Heart right ventricle (tissue), 16 donors: ENCODE measurements around the gene C4BPB. TPM values are rescaled to one million over a fixed set of nuclear protein-coding genes. Genes with fewer than 3 reads are reported as not detected.

Experiments
- ATAC-seq, 8 donors: fragments of 200-7000 bp; cut with Tn5 transposase; one replicate each; pipeline ENCODE4 v1.9.1; 2020; ENCODE audit warnings: mild to moderate bottlenecking in 8 of 8, moderate library complexity in 8 of 8, moderate number of reproducible peaks in 1 of 8
- DNase-seq, 2 donors: peaks; one replicate each; pipeline ENCODE4 v3.0.0-alpha.2; 2020
- H3K27ac ChIP-seq, 10 donors: fragments of 200-600 bp; sonication (generic) in 2 of 10; one replicate each; pipeline versions ENCODE4 v1.5.0 to v1.8.0; 2020 to 2022; ENCODE audit warnings: mild to moderate bottlenecking in 3 of 10
- H3K27me3 ChIP-seq, 7 donors: fragments of 200-600 bp; one replicate each; pipeline ENCODE4 v1.8.0; 2021 to 2022; ENCODE audit warnings: mild to moderate bottlenecking in 2 of 7
- H3K36me3 ChIP-seq, 9 donors: fragments of 200-600 bp; sonication (generic) in 1 of 9; one replicate each; pipeline versions ENCODE4 v1.5.0 to v1.8.0; 2020 to 2022; ENCODE audit warnings: mild to moderate bottlenecking in 2 of 9
- H3K4me1 ChIP-seq, 9 donors: fragments of 200-600 bp; sonication (generic) in 1 of 9; one replicate each; pipeline versions ENCODE4 v1.5.0 to v1.8.0; 2020 to 2022; ENCODE audit warnings: mild to moderate bottlenecking in 4 of 9
- H3K4me3 ChIP-seq, 10 donors: fragments of 200-600 bp; sonication (generic) in 2 of 10; one replicate each; pipeline versions ENCODE4 v1.5.0 to v1.8.0; 2020 to 2022; ENCODE audit warnings: mild to moderate bottlenecking in 7 of 10, moderate library complexity in 2 of 10
- H3K9me3 ChIP-seq, 11 donors: fragments of 200-600 bp in 10 of 11; sonication (generic) in 2 of 11; one replicate each; pipeline versions ENCODE4 v1.5.0 to v1.8.0; 2013 to 2022; ENCODE audit warnings: mild to moderate bottlenecking in 2 of 11, control low read depth in 1 of 11, moderate library complexity in 1 of 11
- WGBS, 2 donors: extraction: QIAGEN DNeasy Blood & Tissue Kit; methylation state at CpG; one replicate each; pipeline ENCODE4 v1.1.7; 2013; ENCODE audit warnings: inconsistent platforms in 1 of 2; 5-methylcytosine and 5-hydroxymethylcytosine counted together
- intact Hi-C, 10 donors: fragments of 100-400 bp; cut with DNase I; formaldehyde crosslinking; loops; one replicate each; pipeline versions ENCODE4 v1.11.1 to v1.14.2; 2022
- polyA plus RNA-seq, 2 donors: library from polyadenylated mRNA; stranded (reverse); fragments of 200-250 nt; gene quantifications; one replicate each; pipeline ENCODE4 v1.2.3, GENCODE V29; 2013
- total RNA-seq, 10 donors: library from RNA; stranded (reverse); fragmentation: NEBNext Ultra II Directional in 3 of 10; extraction: Animal tissue kit (Norgen Biotek cat#: 25700) in 3 of 10; gene quantifications; one replicate each; pipeline versions ENCODE4 v1.2.1 to v1.2.4, GENCODE V29; 2021 to 2023
- TF ChIP-seq, protein P1 (sequence below), 9 donors: fragments of 200-600 bp; sonication (generic) in 2 of 9; IDR thresholded peaks; one replicate each; pipeline versions ENCODE4 v1.5.0 to v1.8.0; 2021 to 2022; ENCODE audit warnings: antibody characterized with exemption in 9 of 9, mild to moderate bottlenecking in 5 of 9, moderate library complexity in 1 of 9
- donor health status: Arrhythmogenic right ventricular cardiomyopathy.
- donor health status: ischemic (EF 13 %, LVEDD 7.1; RV severe dilation, severe dysfunction).
- donor health status: healthy with polysubstance abuse.
- donor health status: DM: no; HTN: yes; CAD: no.
- donor health status: DM: no; HTN: no; CAD: no.
- donor health status: ischemic (EF 25% LVEDD 6.9; RV normal size, moderate dysfunction).
- donor health status: ischemic (EF 25% LVEDD 5.7; RV mildly dilated, moderate dysfunction).
- donor health status: healthy.
- donor health status: DM: yes; HTN: yes; CAD: no.
- donor health status: Ischemic cardiomyopathy.
- donor health status: ischemic (EF 35%, LVEDD 5.7; RV mildly dilated, moderate dysfunction).
- donor health status: nonischemic (EF 11% LVEDD 7.7; RV severe dilation, severe dysfunction).
- donor health status: DM: yes; HTN: yes; CAD: no.
- donor health status: PGD.
- donor health status: ischemic (EF 29% LVEDD 5.4; RV normal size, mild dysfunction).
- donor health status: nonischemic (EF 23%, LVEDD 6.1; RV moderate dilation, normal function).

Gene C4BPB
- total and polyA plus RNA-seq, 12 donors, result 0.06 to 1.7 (median 0.53) TPM; not detected in 8

DNA sequence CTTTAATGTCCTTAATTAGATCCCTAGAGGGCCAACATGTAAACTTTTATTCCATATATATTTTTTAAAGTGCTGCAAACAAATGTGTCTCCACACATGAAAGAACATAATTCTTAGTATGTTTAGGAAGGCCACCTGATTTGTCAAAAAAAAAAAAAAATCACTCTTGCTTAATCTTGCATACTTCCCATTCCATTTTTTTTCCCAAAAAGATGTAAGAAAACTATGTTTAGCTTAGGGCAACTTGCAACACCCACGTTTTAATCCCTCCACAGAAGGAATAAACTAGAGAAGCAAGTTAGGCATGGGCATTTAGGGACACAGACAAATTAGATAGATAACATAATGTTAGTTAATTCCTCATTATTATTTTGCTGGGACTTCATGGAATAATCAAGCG, 43.2 kb upstream of the C4BPB start:
- H3K4me3 ChIP-seq, result no peak overlapping the region
- 75 to 85% methylated on average over 2 of the region's 2 CpGs for WGBS, 2 donors
- intact Hi-C loops, result no loop called here
- H3K4me1 ChIP-seq, result peaks cover 2 to 66% (median 45%) of the 10 kb centered on the region in 9 donors
- H3K27ac ChIP-seq, result no peak overlapping the region
- no peaks in the 10 kb centered on the region for H3K9me3 ChIP-seq
- H3K36me3 ChIP-seq, result peaks cover 0 to 52% (median 9%) of the 10 kb centered on the region in 9 donors
- TF ChIP-seq, protein P1, sequence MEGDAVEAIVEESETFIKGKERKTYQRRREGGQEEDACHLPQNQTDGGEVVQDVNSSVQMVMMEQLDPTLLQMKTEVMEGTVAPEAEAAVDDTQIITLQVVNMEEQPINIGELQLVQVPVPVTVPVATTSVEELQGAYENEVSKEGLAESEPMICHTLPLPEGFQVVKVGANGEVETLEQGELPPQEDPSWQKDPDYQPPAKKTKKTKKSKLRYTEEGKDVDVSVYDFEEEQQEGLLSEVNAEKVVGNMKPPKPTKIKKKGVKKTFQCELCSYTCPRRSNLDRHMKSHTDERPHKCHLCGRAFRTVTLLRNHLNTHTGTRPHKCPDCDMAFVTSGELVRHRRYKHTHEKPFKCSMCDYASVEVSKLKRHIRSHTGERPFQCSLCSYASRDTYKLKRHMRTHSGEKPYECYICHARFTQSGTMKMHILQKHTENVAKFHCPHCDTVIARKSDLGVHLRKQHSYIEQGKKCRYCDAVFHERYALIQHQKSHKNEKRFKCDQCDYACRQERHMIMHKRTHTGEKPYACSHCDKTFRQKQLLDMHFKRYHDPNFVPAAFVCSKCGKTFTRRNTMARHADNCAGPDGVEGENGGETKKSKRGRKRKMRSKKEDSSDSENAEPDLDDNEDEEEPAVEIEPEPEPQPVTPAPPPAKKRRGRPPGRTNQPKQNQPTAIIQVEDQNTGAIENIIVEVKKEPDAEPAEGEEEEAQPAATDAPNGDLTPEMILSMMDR (IDR thresholded peaks at IDR 0.05), result no peak
- no peak for ATAC-seq
- H3K27me3 ChIP-seq, result no peaks in the 10 kb centered on the region
- DNase-seq, result no peak

DNA sequence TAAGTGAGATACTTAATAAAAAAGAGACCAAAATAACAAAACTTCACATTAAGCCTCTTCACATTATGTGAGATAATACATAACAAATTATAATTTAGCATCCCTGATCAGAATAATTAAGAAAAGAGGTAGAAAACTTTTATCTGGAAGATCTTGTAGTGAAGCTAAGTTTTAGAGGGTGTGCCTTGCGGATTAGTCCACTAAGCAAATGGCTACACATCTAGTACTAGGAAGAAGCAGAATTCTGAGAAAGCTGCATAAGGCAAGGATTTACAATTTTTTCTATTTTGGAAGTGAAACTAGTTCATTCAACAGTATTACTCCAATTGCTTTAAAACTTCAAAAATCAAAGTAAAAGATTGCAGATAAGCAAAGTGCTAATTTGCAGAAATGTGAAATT, 41.2 kb upstream of the C4BPB start:
- TF ChIP-seq, protein P1 (IDR thresholded peaks at IDR 0.05), result no peak
- no peak overlapping the region for H3K27ac ChIP-seq
- H3K27me3 ChIP-seq, result no peaks in the 10 kb centered on the region
- DNase-seq, result no peak
- H3K4me1 ChIP-seq, result peaks cover 8 to 77% (median 60%) of the 10 kb centered on the region in 9 donors
- 81 to 90% methylated on average over 1 of the region's 1 CpG for WGBS, 2 donors
- H3K9me3 ChIP-seq, result no peaks in the 10 kb centered on the region
- no peak for ATAC-seq
- peaks cover 0 to 52% (median 9%) of the 10 kb centered on the region in 9 donors for H3K36me3 ChIP-seq
- peak overlapping the region in 2 of 10 donors; percentile 5 to 10 for H3K4me3 ChIP-seq
- intact Hi-C loops, result no loop called here

- DNase-seq (no peak), ATAC-seq (no peak)
- peaks cover 8 to 79% (median 61%) of the 10 kb centered on the region in 9 donors for H3K4me1 ChIP-seq
- H3K36me3 ChIP-seq, result peaks cover 0 to 52% (median 9%) of the 10 kb centered on the region in 9 donors
- H3K9me3 ChIP-seq, result no peaks in the 10 kb centered on the region
- H3K27ac ChIP-seq, result no peak overlapping the region
- H3K4me3 ChIP-seq, result peak overlapping the region in 1 of 10 donors; percentile 10
- WGBS, 2 donors, result 70 to 74% methylated on average over 6 of the region's 6 CpGs
- no peaks in the 10 kb centered on the region for H3K27me3 ChIP-seq
- intact Hi-C loops, result no loop called here
- TF ChIP-seq, protein P1 (IDR thresholded peaks at IDR 0.05), result no peak
These were observed 40.6 kb upstream of the C4BPB start for GRCh38 chr1:207048041-207048440.

DNA sequence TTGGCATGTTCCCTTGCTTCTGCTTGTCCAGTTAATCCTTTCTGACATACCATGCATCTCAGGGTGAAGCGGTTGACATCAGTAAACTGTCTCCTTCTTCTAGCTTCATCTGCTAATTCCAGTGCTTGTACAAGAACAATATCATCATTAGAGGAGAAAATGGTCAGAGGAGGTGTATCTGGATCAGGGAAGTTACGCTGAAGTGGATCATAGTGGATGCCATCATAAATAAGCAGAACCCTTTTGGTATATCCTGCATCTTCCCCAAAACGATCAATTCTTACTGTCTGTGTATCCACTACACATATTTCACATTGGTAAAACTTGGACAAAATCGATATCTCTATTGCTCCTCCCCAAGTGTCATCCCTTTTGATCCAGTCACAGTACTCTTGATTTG, 39.6 kb upstream of the C4BPB start:
- intact Hi-C loops, result no loop called here
- WGBS, 2 donors, result 86 to 89% methylated on average over 4 of the region's 4 CpGs
- ATAC-seq (no peak), DNase-seq (no peak)
- H3K4me1 ChIP-seq, result peaks cover 8 to 78% (median 69%) of the 10 kb centered on the region in 9 donors
- no peaks in the 10 kb centered on the region for H3K27me3 ChIP-seq
- TF ChIP-seq, protein P1 (IDR thresholded peaks at IDR 0.05), result no peak
- H3K4me3 ChIP-seq, result no peak overlapping the region
- H3K27ac ChIP-seq, result peak overlapping the region in 1 of 10 donors; percentile 93
- peaks cover 0 to 52% (median 9%) of the 10 kb centered on the region in 9 donors for H3K36me3 ChIP-seq
- no peaks in the 10 kb centered on the region for H3K9me3 ChIP-seq
